Mucosa of descending colon (tissue), 3 donors: ENCODE measurements around the gene MCF2L. TPM values are rescaled to one million over a fixed set of nuclear protein-coding genes. Genes with fewer than 3 reads are reported as not detected.

Source experiments
- ATAC-seq: fragments of 200-7000 bp; cut with Tn5 transposase; one replicate; pipeline ENCODE4 v1.9.1; 2020; ENCODE audit warnings: mild to moderate bottlenecking, moderate library complexity
- DNase-seq, 3 donors: peaks; one replicate each; pipeline ENCODE4 v3.0.0-alpha.2; 2020
- H3K36me3 ChIP-seq: fragments of 200-600 bp; one replicate; pipeline ENCODE4 v1.8.0; 2021; ENCODE audit warnings: low read depth, mild to moderate bottlenecking
- H3K4me1 ChIP-seq: fragments of 200-600 bp; one replicate; pipeline ENCODE4 v1.8.0; 2021; ENCODE audit warnings: low read depth, mild to moderate bottlenecking
- H3K4me3 ChIP-seq: fragments of 200-600 bp; one replicate; pipeline ENCODE4 v1.8.0; 2021; ENCODE audit warnings: mild to moderate bottlenecking
- H3K9me3 ChIP-seq: fragments of 200-600 bp; one replicate; pipeline ENCODE4 v1.8.0; 2021; ENCODE audit warnings: mild to moderate bottlenecking
- intact Hi-C, 2 donors: fragments of 100-400 bp; cut with DNase I in 1 of 2; cut with micrococcal nuclease in 1 of 2; formaldehyde crosslinking; loops; one replicate each; pipeline versions ENCODE4 v1.11.0 to v1.11.1; 2022; cut with DNase I, micrococcal nuclease
- total RNA-seq, 3 donors: library from RNA; stranded (reverse); fragmentation: NEBNext Ultra II Directional in 2 of 3; extraction: Animal tissue kit (Norgen Biotek cat#: 25700) in 2 of 3; gene quantifications; one replicate each; pipeline versions ENCODE4 v1.2.1 to v1.2.4, GENCODE V29; 2021 to 2023
- TF ChIP-seq, protein P1 (sequence below): fragments of 200-600 bp; IDR thresholded peaks from one replicate; pipeline ENCODE4 v1.8.0; 2022; ENCODE audit warnings: antibody characterized with exemption, mild to moderate bottlenecking
- donor health status: DM: no; HTN: no; CAD: no; lungs with moderate emphysema.
- donor health status: DM: no; HTN: no; CAD: no.
- donor health status: DM: no; HTN: yes; CAD: no.

Gene MCF2L
- total RNA-seq, 3 donors from 2014 or later: 53.9 to 109 (median 95.4) TPM

DNA sequence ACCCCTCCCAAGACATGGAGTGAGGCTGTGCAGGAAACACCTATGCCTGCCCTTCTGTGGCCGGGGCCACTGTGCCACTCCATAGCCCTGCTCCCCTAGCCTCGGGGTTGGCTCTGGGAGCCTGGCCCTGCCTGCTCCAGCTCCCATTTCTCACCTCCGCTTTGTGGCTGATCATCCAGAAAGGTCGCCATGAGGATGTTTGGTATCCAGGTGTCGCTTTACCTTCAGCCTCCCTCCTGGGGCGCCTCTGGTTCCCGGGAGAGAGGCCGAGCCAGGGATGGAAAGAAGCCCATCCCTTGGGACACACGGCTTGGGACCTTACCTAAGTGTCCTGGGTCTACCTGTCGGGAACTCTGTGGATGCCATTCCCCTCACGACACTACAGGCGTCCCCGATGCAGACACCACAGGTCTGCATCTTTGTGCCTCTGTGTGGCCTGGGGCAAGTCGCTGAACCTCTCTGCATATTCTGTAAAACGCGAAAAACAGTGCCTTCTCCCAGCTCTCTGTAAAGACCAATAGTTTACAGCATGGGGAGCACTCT, 3.4 kb upstream of the MCF2L start:
- intact Hi-C loops: no loop called here

DNA sequence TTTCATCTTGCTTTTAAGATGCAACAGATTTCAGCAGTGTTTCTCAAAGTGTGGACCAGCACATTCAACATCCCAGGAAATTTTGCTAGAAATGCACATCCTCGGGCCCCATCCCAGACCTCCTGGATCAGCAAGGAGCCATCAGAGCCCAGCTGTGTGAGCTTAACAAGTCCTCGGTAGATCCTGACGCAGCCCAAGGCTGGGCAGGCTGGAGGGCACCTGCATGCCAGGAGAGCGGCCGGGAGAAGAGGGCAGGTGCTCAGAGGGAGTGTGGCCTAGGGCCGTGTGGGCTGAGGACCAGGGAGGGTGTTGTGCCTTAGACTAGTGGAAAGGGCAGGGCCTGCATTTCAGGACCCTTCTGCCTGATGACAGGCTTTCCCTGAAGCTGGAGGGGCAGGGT, 2.2 kb upstream of the MCF2L start:
- DNase-seq: peak in 1 of 3 donors; percentile 38
- intact Hi-C loops: no loop called here
- no peaks in the 10 kb centered on the region for H3K9me3 ChIP-seq
- TF ChIP-seq, protein P1, sequence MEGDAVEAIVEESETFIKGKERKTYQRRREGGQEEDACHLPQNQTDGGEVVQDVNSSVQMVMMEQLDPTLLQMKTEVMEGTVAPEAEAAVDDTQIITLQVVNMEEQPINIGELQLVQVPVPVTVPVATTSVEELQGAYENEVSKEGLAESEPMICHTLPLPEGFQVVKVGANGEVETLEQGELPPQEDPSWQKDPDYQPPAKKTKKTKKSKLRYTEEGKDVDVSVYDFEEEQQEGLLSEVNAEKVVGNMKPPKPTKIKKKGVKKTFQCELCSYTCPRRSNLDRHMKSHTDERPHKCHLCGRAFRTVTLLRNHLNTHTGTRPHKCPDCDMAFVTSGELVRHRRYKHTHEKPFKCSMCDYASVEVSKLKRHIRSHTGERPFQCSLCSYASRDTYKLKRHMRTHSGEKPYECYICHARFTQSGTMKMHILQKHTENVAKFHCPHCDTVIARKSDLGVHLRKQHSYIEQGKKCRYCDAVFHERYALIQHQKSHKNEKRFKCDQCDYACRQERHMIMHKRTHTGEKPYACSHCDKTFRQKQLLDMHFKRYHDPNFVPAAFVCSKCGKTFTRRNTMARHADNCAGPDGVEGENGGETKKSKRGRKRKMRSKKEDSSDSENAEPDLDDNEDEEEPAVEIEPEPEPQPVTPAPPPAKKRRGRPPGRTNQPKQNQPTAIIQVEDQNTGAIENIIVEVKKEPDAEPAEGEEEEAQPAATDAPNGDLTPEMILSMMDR: no peak
- no peak overlapping the region for H3K4me3 ChIP-seq
- H3K4me1 ChIP-seq: peaks cover 3% of the 10 kb centered on the region
- no peak for ATAC-seq
- H3K36me3 ChIP-seq: no peaks in the 10 kb centered on the region

More for the DNA sequence above, 3.4 kb upstream of the MCF2L start:
- no peaks in the 10 kb centered on the region for H3K36me3 ChIP-seq
- H3K4me3 ChIP-seq: no peak overlapping the region
- DNase-seq (peak in 1 of 3 donors; percentile 19), ATAC-seq (no peak)
- TF ChIP-seq, protein P1: no peak
- peaks cover 3% of the 10 kb centered on the region for H3K4me1 ChIP-seq
- H3K9me3 ChIP-seq: no peaks in the 10 kb centered on the region

DNA sequence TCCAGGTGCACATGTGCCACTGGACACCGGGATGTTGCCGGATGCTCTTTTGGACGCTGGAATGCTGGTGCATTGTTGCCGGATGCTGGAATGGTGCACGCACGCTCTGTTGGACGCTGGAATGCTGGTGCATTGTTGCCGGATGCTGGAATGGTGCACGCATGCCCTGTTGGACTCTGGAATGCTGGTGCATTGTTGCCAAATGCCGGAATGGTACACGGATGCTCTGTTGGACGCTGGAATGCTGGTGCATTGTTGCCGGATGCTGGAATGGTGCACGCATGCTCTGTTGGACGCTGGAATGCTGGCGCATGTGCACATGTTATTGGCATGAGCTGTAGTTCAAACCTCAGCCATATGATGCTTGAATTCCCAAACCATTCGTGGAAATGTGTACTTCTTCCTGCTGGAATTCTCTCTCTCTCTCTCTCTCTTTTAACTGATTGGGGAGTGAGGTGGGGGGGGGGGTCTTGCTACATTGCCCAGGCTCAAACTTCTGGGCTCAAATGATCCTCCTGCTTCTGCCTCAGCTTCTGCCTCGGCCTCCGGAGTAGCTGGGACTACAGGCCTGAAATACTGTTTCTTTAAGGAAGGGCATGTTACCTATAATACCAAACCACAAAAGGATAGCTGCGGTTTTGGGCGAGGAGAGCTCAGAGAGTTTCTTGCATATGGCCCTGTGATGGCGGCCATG, 1.2 kb upstream of the MCF2L start:
- intact Hi-C loops: no loop called here
- DNase-seq (peak in 2 of 3 donors; percentile 26 to 33), ATAC-seq (no peak)
- Histone ChIP-seq H3K4me1 (peaks cover 3% of the 10 kb centered on the region), H3K36me3 (no peaks in the 10 kb centered on the region), H3K4me3 (no peak overlapping the region), H3K9me3 (no peaks in the 10 kb centered on the region)
- TF ChIP-seq, protein P1: no peak

DNA sequence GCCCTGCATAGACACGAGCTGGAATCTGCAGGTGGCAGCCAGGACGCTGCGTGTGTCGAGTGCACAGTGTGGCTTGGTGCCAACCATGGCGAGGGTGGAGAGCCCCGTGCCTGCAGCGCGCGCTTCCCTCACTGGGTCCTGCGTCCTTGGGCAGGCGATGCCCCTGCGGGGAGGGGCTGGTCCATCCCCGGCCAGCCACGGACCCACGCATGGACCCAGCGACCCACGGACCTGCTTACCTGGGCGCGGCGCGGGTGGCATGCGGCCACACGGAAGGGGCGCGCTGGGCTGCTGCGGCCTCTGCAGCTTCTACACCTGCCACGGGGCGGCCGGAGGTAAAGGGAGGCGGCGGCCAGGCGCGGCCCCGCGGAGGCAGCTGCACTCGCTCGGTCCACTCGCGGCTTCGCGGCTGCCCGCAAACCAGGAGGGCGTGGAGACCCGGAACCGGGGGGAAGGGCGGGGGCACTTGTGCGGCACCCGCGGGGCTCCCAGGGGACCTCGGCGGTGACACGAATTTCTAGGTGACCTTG, 569 bp upstream of the MCF2L start:
- ATAC-seq (peak; percentile 84), DNase-seq (peak; percentile 81 to 84 (median 84))
- no peaks in the 10 kb centered on the region for H3K9me3 ChIP-seq
- TF ChIP-seq, protein P1: no peak
- peak overlapping the region; percentile 24 for H3K4me3 ChIP-seq
- intact Hi-C loops: no loop called here
- no peaks in the 10 kb centered on the region for H3K36me3 ChIP-seq
- peaks cover 3% of the 10 kb centered on the region for H3K4me1 ChIP-seq

DNA sequence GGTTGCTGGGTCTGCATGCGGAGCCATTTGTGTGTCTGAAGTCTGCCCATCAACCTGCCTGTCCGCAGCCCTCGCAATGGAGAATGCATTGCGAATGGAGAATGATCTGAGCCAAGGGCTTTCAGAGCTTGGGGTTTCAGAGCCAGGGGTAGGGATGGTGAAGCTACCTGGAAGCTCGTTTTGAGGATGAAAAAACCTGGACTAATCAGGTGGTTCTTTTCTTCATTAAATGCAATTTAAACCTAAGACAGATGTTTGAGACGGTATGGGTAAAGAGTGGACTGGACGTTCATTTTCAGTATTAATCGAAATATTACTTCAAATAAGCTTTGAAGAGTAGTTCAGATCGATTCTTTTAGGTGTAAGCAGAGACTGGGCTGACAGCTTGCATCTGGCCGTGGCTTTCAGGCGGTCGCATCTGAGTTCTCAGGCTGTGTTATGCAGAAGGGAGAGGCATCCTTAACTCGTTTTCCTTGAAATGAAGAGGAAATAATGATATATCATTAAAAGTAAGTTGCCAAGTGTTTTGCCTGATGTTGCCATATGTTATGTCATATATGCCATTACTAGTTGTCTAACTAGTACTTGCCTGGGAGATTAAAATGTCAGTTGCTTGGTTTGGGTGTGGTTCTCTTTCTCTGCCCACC, 801 bp downstream of the MCF2L start:
- Histone ChIP-seq H3K36me3 (no peaks in the 10 kb centered on the region), H3K9me3 (no peaks in the 10 kb centered on the region), H3K4me1 (peaks cover 3% of the 10 kb centered on the region), H3K4me3 (no peak overlapping the region)
- TF ChIP-seq, protein P1: no peak
- intact Hi-C loops: no loop called here
- ATAC-seq (peak; percentile 8), DNase-seq (no peak)
